Panc1 (cell line): ENCODE measurements around the gene THEM5.

Source experiments
- CTCF ChIP-seq: fragments of 450-650 bp; IDR thresholded peaks from 2 replicates; pipeline ENCODE4 v1.5.1; 2017; ENCODE audit warnings: mild to moderate bottlenecking
- REST ChIP-seq, 2 experiments: IDR thresholded peaks; 2 replicates each; pipeline ENCODE4 v1.6.1; 2011 to 2012; ENCODE audit warnings: low read depth in 2 of 2, control low read depth in 1 of 2, low read length in 1 of 2, mild to moderate bottlenecking in 1 of 2, moderate library complexity in 1 of 2; ENCODE audit not compliant: insufficient read depth in 1 of 2

GRCh38 chr1:151814971-151815545 is 38.5 kb downstream of the THEM5 start:
- TF ChIP-seq REST (IDR thresholded peaks at IDR 0.05; ENCODE audit: insufficient read depth in 1 of 2, low read depth in 2 of 2, low read length in 1 of 2) (no peak), CTCF (no peak)
